Measurements from ENCODE around the gene SLC17A8.

The SLC17A8 gene

GRCh38 chr12:100398307-100398706 lies 41.4 kb downstream of the SLC17A8 start:
- no peak overlapping the region for H3K4me3 ChIP-seq (ENCODE audit: low read depth, low read length)
- TF ChIP-seq CTCF (conservative IDR thresholded peaks at IDR 0.05; ENCODE audit: low read depth, low read length) = no peak
- no peak for DNase-seq (ENCODE audit: low read depth)

- H3K4me3 ChIP-seq (ENCODE audit: low read depth, low read length) = no peak overlapping the region
- TF ChIP-seq CTCF (conservative IDR thresholded peaks at IDR 0.05; ENCODE audit: low read depth, low read length) = no peak
- DNase-seq (ENCODE audit: low read depth) = no peak
Measured at GRCh38 chr12:100399095-100399494, 42.2 kb downstream of the SLC17A8 start.

- TF ChIP-seq CTCF (conservative IDR thresholded peaks at IDR 0.05; ENCODE audit: low read depth, low read length) = no peak
- peak; percentile 76 for DNase-seq (ENCODE audit: low read depth)
- H3K4me3 ChIP-seq (ENCODE audit: low read depth, low read length) = no peak overlapping the region
Measured at GRCh38 chr12:100401660-100402059, 44.8 kb downstream of the SLC17A8 start.

GRCh38 chr12:100402763-100403162 lies 45.9 kb downstream of the SLC17A8 start:
- no peak for TF ChIP-seq CTCF (conservative IDR thresholded peaks at IDR 0.05; ENCODE audit: low read depth, low read length)
- no peak overlapping the region for H3K4me3 ChIP-seq (ENCODE audit: low read depth, low read length)
- DNase-seq (ENCODE audit: low read depth) = no peak

GRCh38 chr12:100403446-100403845 lies 46.6 kb downstream of the SLC17A8 start:
- peak; percentile 44 for DNase-seq (ENCODE audit: low read depth)
- no peak overlapping the region for H3K4me3 ChIP-seq (ENCODE audit: low read depth, low read length)
- no peak for TF ChIP-seq CTCF (conservative IDR thresholded peaks at IDR 0.05; ENCODE audit: low read depth, low read length)

GRCh38 chr12:100404769-100405407 lies 48.0 kb downstream of the SLC17A8 start:
- peak; percentile 57 for TF ChIP-seq CTCF (conservative IDR thresholded peaks at IDR 0.05; ENCODE audit: low read depth, low read length)
- DNase-seq (ENCODE audit: low read depth) = peak; percentile 46
- H3K4me3 ChIP-seq (ENCODE audit: low read depth, low read length) = no peak overlapping the region

GRCh38 chr12:100413001-100413400 lies 56.1 kb downstream of the SLC17A8 start:
- no peak for TF ChIP-seq CTCF (conservative IDR thresholded peaks at IDR 0.05; ENCODE audit: low read depth, low read length)
- no peak for DNase-seq (ENCODE audit: low read depth)
- H3K4me3 ChIP-seq (ENCODE audit: low read depth, low read length) = no peak overlapping the region
